Neural cell (in vitro differentiated cells): Measurements from ENCODE around the gene TAF5L. TPM values are rescaled to one million over a fixed set of nuclear protein-coding genes. Genes with fewer than 3 reads are reported as not detected.

Experiments used
- H2AFZ ChIP-seq: fragments of 200-600, 300-800 bp; sonication (generic), shearing (Covaris generic); 2 replicates; pipeline ENCODE4 v1.6.0; 2014; ENCODE audit warnings: low read depth, mild to moderate bottlenecking, antibody characterized with exemption, low read length, moderate library complexity
- H3F3A ChIP-seq: fragments of 200-600 bp; shearing (Covaris generic); 2 replicates; pipeline ENCODE4 v1.6.1; 2016; ENCODE audit warnings: mild to moderate bottlenecking, moderate library complexity, mixed read lengths, antibody characterized with exemption, low read length; ENCODE audit not compliant: insufficient read depth, poor library complexity, severe bottlenecking
- H3K27ac ChIP-seq: fragments of 200-600, 300-800 bp; sonication (generic), shearing (Covaris generic); 2 replicates; pipeline ENCODE4 v1.5.1; 2014; ENCODE audit warnings: mild to moderate bottlenecking, low read length, moderate library complexity
- H3K27me3 ChIP-seq: fragments of 300-800, 200-600 bp; sonication (generic), shearing (Covaris generic); 2 replicates; pipeline ENCODE4 v1.6.0; 2014; ENCODE audit warnings: mild to moderate bottlenecking, low read depth, low read length, moderate library complexity; ENCODE audit not compliant: insufficient read depth
- H3K36me3 ChIP-seq: fragments of 300-800, 200-600 bp; sonication (generic), shearing (Covaris generic); 2 replicates; pipeline ENCODE4 v1.5.1; 2014; ENCODE audit warnings: mild to moderate bottlenecking, antibody characterized with exemption, low read length, moderate library complexity; ENCODE audit not compliant: insufficient read depth
- H3K4me2 ChIP-seq: fragments of 300-800, 200-600 bp; sonication (generic), shearing (Covaris generic); 2 replicates; pipeline ENCODE4 v1.6.0; 2014; ENCODE audit warnings: mild to moderate bottlenecking, low read length
- H3K4me3 ChIP-seq: fragments of 300-800, 200-600 bp; sonication (generic), shearing (Covaris generic); 2 replicates; pipeline ENCODE4 v1.5.1; 2014; ENCODE audit warnings: mild to moderate bottlenecking, low read length, moderate library complexity
- H3K79me2 ChIP-seq: fragments of 200-600 bp; shearing (Covaris generic); replicated peaks from 2 replicates; pipeline ENCODE4 v1.6.0; 2014; ENCODE audit warnings: mild to moderate bottlenecking, low read length, moderate library complexity; ENCODE audit not compliant: insufficient read depth
- H3K9ac ChIP-seq: fragments of 300-800, 200-600 bp; sonication (generic), shearing (Covaris generic); 2 replicates; pipeline ENCODE4 v1.6.1; 2016; ENCODE audit warnings: mild to moderate bottlenecking, low read length, mixed read lengths
- H3K9me2 ChIP-seq: fragments of 200-600 bp; shearing (Covaris generic); 2 replicates; pipeline ENCODE4 v1.6.1; 2016; ENCODE audit warnings: mild to moderate bottlenecking, low read length, mixed read lengths; ENCODE audit not compliant: insufficient read depth
- H3K9me3 ChIP-seq: fragments of 200-600, 300-800 bp; sonication (generic), shearing (Covaris generic); 2 replicates; pipeline ENCODE4 v1.6.1; 2016; ENCODE audit warnings: mild to moderate bottlenecking, mixed run types, low read length, moderate library complexity, mixed read lengths
- H4K20me1 ChIP-seq: fragments of 200-600 bp; shearing (Covaris generic); 2 replicates; pipeline ENCODE4 v1.6.1; 2016; ENCODE audit warnings: mild to moderate bottlenecking, mixed run types; ENCODE audit not compliant: insufficient read depth
- EP300 ChIP-seq: fragments of 450-650 bp; conservative IDR thresholded peaks from 2 replicates; pipeline ENCODE4 v1.6.1; 2014; ENCODE audit warnings: antibody characterized with exemption, mild to moderate bottlenecking, moderate library complexity; ENCODE audit not compliant: poor library complexity, severe bottlenecking
- EZH2 ChIP-seq: fragments of 200-600, 300-800 bp; shearing (Covaris generic), sonication (generic); IDR thresholded peaks from 2 replicates; pipeline ENCODE4 v1.6.1; 2014; ENCODE audit warnings: antibody characterized with exemption, low read length, borderline replicate concordance, mild to moderate bottlenecking; ENCODE audit not compliant: insufficient read depth, poor library complexity, severe bottlenecking
- MXI1 ChIP-seq: fragments of 450-650 bp; conservative IDR thresholded peaks from 2 replicates; pipeline ENCODE4 v1.6.1; 2014; ENCODE audit warnings: antibody characterized with exemption, mild to moderate bottlenecking; ENCODE audit not compliant: poor library complexity, severe bottlenecking
- POLR2AphosphoS5 ChIP-seq: IDR thresholded peaks from 2 replicates; pipeline ENCODE4 v1.6.1; 2012
- RAD21 ChIP-seq: fragments of 450-650 bp; conservative IDR thresholded peaks from 2 replicates; pipeline ENCODE4 v1.6.1; 2014; ENCODE audit warnings: antibody characterized with exemption, mild to moderate bottlenecking, moderate library complexity
- SMC3 ChIP-seq: fragments of 450-650 bp; conservative IDR thresholded peaks from 2 replicates; pipeline ENCODE4 v1.6.1; 2014; ENCODE audit warnings: antibody characterized with exemption, mild to moderate bottlenecking, moderate library complexity; ENCODE audit not compliant: poor library complexity
- TAF1 ChIP-seq: IDR thresholded peaks from 2 replicates; pipeline ENCODE4 v1.6.1; 2012; ENCODE audit warnings: low read depth
- polyA plus RNA-seq: library from polyadenylated mRNA; depleted of rRNA; stranded (reverse); fragments of >200 nt; gene quantifications from 2 replicates; pipeline ENCODE4 v1.2.3, GENCODE V29; 2014
- TF ChIP-seq, protein P1 (sequence below): fragments of 450-650 bp; IDR thresholded peaks from 2 replicates; pipeline ENCODE4 v1.5.1; 2014; ENCODE audit warnings: antibody characterized with exemption, mild to moderate bottlenecking, moderate library complexity; ENCODE audit not compliant: poor library complexity, severe bottlenecking
- TF ChIP-seq, protein P2 (sequence below): IDR thresholded peaks from 2 replicates; pipeline ENCODE4 v1.6.1; 2012; ENCODE audit warnings: borderline replicate concordance

TAF5L gene
- polyA plus RNA-seq, 1 donor from 2014 or later = 18.5 TPM

DNA sequence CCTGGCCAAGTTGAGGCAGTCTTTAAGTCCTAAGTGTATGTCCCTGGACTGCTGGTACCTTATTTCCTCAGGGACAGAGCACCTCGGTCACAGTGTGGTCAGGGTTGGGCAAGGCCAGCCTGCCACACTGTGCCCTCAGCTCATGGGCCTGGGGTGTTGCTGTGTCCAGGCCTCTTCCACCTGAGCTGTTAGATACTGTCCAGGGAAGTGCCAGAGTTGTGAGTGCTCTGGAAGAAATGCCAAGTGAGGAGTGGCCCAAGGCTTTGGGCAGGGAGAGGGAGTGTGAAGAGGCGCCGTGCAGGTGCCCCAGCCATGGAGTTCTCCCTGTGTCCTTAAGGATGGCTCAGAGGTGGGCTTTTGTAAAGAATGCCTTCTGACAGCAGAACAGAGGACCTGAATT lies 15.4 kb upstream of the TAF5L start:
- Histone ChIP-seq H3K9ac (no peak overlapping the region), H4K20me1 (no peaks in the 10 kb centered on the region), H3K36me3 (no peaks in the 10 kb centered on the region), H3F3A (no peaks in the 10 kb centered on the region), H3K27me3 (no peaks in the 10 kb centered on the region), H3K79me2 (no peaks in the 10 kb centered on the region), H3K9me3 (no peaks in the 10 kb centered on the region), H3K27ac (no peak overlapping the region), H3K4me3 (no peak overlapping the region), H3K4me2 (no peak overlapping the region), H3K9me2 (no peaks in the 10 kb centered on the region), H2AFZ (no peak overlapping the region)
- TF ChIP-seq RAD21 = no peak
- no peak for TF ChIP-seq EZH2
- TF ChIP-seq EP300 = no peak
- no peak for TF ChIP-seq POLR2AphosphoS5
- TF ChIP-seq MXI1 = no peak
- TF ChIP-seq SMC3 = no peak
- TF ChIP-seq, protein P1, sequence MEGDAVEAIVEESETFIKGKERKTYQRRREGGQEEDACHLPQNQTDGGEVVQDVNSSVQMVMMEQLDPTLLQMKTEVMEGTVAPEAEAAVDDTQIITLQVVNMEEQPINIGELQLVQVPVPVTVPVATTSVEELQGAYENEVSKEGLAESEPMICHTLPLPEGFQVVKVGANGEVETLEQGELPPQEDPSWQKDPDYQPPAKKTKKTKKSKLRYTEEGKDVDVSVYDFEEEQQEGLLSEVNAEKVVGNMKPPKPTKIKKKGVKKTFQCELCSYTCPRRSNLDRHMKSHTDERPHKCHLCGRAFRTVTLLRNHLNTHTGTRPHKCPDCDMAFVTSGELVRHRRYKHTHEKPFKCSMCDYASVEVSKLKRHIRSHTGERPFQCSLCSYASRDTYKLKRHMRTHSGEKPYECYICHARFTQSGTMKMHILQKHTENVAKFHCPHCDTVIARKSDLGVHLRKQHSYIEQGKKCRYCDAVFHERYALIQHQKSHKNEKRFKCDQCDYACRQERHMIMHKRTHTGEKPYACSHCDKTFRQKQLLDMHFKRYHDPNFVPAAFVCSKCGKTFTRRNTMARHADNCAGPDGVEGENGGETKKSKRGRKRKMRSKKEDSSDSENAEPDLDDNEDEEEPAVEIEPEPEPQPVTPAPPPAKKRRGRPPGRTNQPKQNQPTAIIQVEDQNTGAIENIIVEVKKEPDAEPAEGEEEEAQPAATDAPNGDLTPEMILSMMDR = no peak
- TF ChIP-seq, protein P2, sequence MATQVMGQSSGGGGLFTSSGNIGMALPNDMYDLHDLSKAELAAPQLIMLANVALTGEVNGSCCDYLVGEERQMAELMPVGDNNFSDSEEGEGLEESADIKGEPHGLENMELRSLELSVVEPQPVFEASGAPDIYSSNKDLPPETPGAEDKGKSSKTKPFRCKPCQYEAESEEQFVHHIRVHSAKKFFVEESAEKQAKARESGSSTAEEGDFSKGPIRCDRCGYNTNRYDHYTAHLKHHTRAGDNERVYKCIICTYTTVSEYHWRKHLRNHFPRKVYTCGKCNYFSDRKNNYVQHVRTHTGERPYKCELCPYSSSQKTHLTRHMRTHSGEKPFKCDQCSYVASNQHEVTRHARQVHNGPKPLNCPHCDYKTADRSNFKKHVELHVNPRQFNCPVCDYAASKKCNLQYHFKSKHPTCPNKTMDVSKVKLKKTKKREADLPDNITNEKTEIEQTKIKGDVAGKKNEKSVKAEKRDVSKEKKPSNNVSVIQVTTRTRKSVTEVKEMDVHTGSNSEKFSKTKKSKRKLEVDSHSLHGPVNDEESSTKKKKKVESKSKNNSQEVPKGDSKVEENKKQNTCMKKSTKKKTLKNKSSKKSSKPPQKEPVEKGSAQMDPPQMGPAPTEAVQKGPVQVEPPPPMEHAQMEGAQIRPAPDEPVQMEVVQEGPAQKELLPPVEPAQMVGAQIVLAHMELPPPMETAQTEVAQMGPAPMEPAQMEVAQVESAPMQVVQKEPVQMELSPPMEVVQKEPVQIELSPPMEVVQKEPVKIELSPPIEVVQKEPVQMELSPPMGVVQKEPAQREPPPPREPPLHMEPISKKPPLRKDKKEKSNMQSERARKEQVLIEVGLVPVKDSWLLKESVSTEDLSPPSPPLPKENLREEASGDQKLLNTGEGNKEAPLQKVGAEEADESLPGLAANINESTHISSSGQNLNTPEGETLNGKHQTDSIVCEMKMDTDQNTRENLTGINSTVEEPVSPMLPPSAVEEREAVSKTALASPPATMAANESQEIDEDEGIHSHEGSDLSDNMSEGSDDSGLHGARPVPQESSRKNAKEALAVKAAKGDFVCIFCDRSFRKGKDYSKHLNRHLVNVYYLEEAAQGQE = no peak
- no peak for TF ChIP-seq TAF1

DNA sequence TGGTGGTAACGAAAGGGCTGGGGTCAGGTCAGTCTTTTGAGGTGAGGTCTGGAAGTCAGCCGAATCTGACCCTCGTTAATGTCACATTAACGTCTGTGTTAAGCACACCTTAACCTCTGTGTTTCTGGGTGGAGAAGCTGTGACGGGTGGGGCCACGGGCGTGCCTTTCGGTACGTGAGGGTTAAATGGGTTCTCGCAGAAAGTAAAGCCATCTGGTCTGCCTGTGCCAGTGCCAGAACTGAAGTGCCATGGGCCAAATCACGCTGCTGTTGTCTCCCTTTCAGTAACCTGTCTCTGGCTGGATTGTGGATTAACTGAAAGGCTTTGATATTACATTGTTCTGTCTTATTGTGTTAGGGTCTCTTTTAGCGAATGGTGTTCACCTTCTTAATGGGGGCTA lies 14.5 kb upstream of the TAF5L start:
- no peak for TF ChIP-seq SMC3
- TF ChIP-seq TAF1 = no peak
- TF ChIP-seq, protein P2 = no peak
- no peak for TF ChIP-seq EZH2
- TF ChIP-seq, protein P1 = no peak
- no peak for TF ChIP-seq POLR2AphosphoS5
- no peak for TF ChIP-seq EP300
- TF ChIP-seq RAD21 = no peak
- no peak for TF ChIP-seq MXI1
- Histone ChIP-seq H3F3A (no peaks in the 10 kb centered on the region), H2AFZ (no peak overlapping the region), H3K79me2 (no peaks in the 10 kb centered on the region), H3K9ac (no peak overlapping the region), H3K9me2 (no peaks in the 10 kb centered on the region), H3K4me2 (no peak overlapping the region), H3K27ac (no peak overlapping the region), H3K4me3 (no peak overlapping the region), H3K36me3 (no peaks in the 10 kb centered on the region), H3K27me3 (no peaks in the 10 kb centered on the region), H3K9me3 (no peaks in the 10 kb centered on the region), H4K20me1 (no peaks in the 10 kb centered on the region)
